GM12891 (cell line): ENCODE measurements around the gene EDC4.

Source experiments
- POLR2AphosphoS5 ChIP-seq: IDR thresholded peaks from 2 replicates; pipeline ENCODE4 v1.6.1; 2011; ENCODE audit warnings: low read depth, low read length, control low read depth
- TAF1 ChIP-seq: IDR thresholded peaks from 2 replicates; pipeline ENCODE4 v1.6.1; 2011; ENCODE audit warnings: low read depth, low read length, control low read depth

GRCh38 chr16:67860589-67861398 is 12.1 kb upstream of the EDC4 start:
- no peak; the same call in 1 of the 2 replicates for TF ChIP-seq POLR2AphosphoS5
- no peak for TF ChIP-seq TAF1
